IMR-90 (cell line): ENCODE results near the gene PRKN.

Experiments used
- CEBPB ChIP-seq: IDR thresholded peaks from 2 replicates; pipeline ENCODE4 v1.6.1; 2012; ENCODE audit warnings: low read depth, low read length, improper control_type of control experiment
- CTCF ChIP-seq: conservative IDR thresholded peaks from 2 replicates; pipeline ENCODE4 v1.5.1; 2012; ENCODE audit warnings: mild to moderate bottlenecking, low read depth, low read length, improper control_type of control experiment
- ELK1 ChIP-seq: fragments of 150-350 bp; IDR thresholded peaks from 2 replicates; pipeline ENCODE4 v1.6.1; 2016; ENCODE audit warnings: low read depth, mild to moderate bottlenecking, low read length, moderate library complexity, borderline replicate concordance
- FOS ChIP-seq: fragments of 150-350 bp; IDR thresholded peaks from 2 replicates; pipeline ENCODE4 v1.6.1; 2016; ENCODE audit warnings: low read depth, low read length
- USF2 ChIP-seq: fragments of 150-350 bp; IDR thresholded peaks from 2 replicates; pipeline ENCODE4 v1.6.1; 2017; ENCODE audit warnings: mild to moderate bottlenecking, antibody characterized with exemption, low read length, low read depth

- TF ChIP-seq ELK1 (no peak), USF2 (no peak), CEBPB (no peak), CTCF (no peak), FOS (no peak)
Measured at GRCh38 chr6:162369091-162369490, 358.5 kb downstream of the PRKN start.
